Testis (tissue), 3 donors: ENCODE measurements around the gene ZC3H18. TPM values are rescaled to one million over a fixed set of nuclear protein-coding genes. Genes with fewer than 3 reads are reported as not detected.

Experiments used
- DNase-seq: peaks from one replicate; pipeline ENCODE4 v3.0.0-alpha.2; 2019
- H3K27ac ChIP-seq, 2 donors: fragments of 200-600 bp; sonication (generic); one replicate each; pipeline ENCODE4 v1.5.1; 2019
- H3K27me3 ChIP-seq: fragments of 200-600 bp; sonication (generic); one replicate; pipeline ENCODE4 v1.5.1; 2019
- H3K36me3 ChIP-seq: fragments of 200-600 bp; sonication (generic); one replicate; pipeline ENCODE4 v1.5.1; 2017; ENCODE audit warnings: low read depth; ENCODE audit errors: missing control alignments
- H3K4me1 ChIP-seq: fragments of 200-600 bp; sonication (generic); one replicate; pipeline ENCODE4 v1.5.1; 2019
- H3K4me3 ChIP-seq, 2 donors: fragments of 200-600 bp; sonication (generic); one replicate each; pipeline ENCODE4 v1.5.1; 2017 to 2019
- H3K9me3 ChIP-seq: fragments of 200-600 bp; sonication (generic); one replicate; pipeline ENCODE4 v1.5.1; 2017
- POLR2A ChIP-seq: fragments of 450-650 bp; IDR thresholded peaks from one replicate; pipeline ENCODE4 v1.6.1; 2017; ENCODE audit warnings: antibody characterized with exemption, mild to moderate bottlenecking, moderate library complexity
- WGBS, 2 donors: methylation state at CpG; one replicate each; pipeline ENCODE4 v1.1.5; 2018; 5-methylcytosine and 5-hydroxymethylcytosine counted together
- intact Hi-C: fragments of 100-400 bp; cut with DNase I; formaldehyde crosslinking; loops from one replicate; pipeline ENCODE4 v1.15.1; 2023; ENCODE audit warnings: low total_unique reads
- polyA plus RNA-seq: library from polyadenylated mRNA; stranded (reverse); fragments of 350-450 nt; fragmentation: Illumina TruSeq; extraction: RNeasy Lipid Tissue Mini Kit (QIAGEN cat#74804); gene quantifications from one replicate; pipeline ENCODE4 v1.2.3, GENCODE V29; 2014; ENCODE audit warnings: low read depth, low replicate concordance; ENCODE audit not compliant: insufficient read depth
- total RNA-seq, 2 donors: library from RNA; depleted of rRNA; stranded (reverse); fragments of >200 nt; gene quantifications; one replicate each; pipeline ENCODE4 v1.2.3, GENCODE V29; 2016
- TF ChIP-seq, protein P1 (sequence below), 3 experiments: fragments of 450-650 bp in 2 of 3; fragments of 200-600 bp in 1 of 3; sonication (generic) in 1 of 3; IDR thresholded peaks; one replicate each; pipeline ENCODE4 v1.5.1; 2016 to 2019; ENCODE audit warnings: antibody characterized with exemption in 3 of 3, mild to moderate bottlenecking in 2 of 3, moderate library complexity in 1 of 3

ZC3H18 gene
- total and polyA plus RNA-seq, 3 donors from 2014 or later, result 53.8 to 63.7 (median 59.6) TPM

DNA sequence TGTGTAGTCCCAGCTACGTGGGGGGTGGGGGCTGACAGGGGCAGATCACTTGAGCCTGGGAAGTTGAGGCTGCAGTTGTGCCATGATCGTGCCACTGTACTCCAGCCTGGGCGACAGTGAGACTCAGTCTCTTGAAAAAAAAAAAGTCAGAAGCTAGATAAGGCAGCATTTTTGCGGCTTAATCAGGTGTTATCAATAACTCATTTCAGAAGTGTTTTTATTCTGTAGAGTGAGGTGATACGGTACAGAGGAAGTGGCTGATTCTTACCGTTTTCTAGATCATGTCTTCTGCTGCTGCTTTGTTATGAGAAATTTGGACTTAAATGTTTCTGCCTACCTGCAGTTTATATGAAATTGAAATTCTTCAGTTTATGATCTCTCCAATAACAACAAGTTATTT lies 18.6 kb downstream of the ZC3H18 start:
- Histone ChIP-seq H3K4me1 (no peaks in the 10 kb centered on the region), H3K9me3 (no peaks in the 10 kb centered on the region), H3K27me3 (no peaks in the 10 kb centered on the region), H3K4me3 (no peak overlapping the region), H3K36me3 (no peaks in the 10 kb centered on the region), H3K27ac (no peak overlapping the region)
- DNase-seq, result no peak
- intact Hi-C loops, result no loop called here
- TF ChIP-seq POLR2A, result no peak
- TF ChIP-seq, protein P1, sequence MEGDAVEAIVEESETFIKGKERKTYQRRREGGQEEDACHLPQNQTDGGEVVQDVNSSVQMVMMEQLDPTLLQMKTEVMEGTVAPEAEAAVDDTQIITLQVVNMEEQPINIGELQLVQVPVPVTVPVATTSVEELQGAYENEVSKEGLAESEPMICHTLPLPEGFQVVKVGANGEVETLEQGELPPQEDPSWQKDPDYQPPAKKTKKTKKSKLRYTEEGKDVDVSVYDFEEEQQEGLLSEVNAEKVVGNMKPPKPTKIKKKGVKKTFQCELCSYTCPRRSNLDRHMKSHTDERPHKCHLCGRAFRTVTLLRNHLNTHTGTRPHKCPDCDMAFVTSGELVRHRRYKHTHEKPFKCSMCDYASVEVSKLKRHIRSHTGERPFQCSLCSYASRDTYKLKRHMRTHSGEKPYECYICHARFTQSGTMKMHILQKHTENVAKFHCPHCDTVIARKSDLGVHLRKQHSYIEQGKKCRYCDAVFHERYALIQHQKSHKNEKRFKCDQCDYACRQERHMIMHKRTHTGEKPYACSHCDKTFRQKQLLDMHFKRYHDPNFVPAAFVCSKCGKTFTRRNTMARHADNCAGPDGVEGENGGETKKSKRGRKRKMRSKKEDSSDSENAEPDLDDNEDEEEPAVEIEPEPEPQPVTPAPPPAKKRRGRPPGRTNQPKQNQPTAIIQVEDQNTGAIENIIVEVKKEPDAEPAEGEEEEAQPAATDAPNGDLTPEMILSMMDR (IDR thresholded peaks at IDR 0.05), result no peak
- 83 to 89% methylated on average over 6 of the region's 6 CpGs for WGBS, 2 donors

DNA sequence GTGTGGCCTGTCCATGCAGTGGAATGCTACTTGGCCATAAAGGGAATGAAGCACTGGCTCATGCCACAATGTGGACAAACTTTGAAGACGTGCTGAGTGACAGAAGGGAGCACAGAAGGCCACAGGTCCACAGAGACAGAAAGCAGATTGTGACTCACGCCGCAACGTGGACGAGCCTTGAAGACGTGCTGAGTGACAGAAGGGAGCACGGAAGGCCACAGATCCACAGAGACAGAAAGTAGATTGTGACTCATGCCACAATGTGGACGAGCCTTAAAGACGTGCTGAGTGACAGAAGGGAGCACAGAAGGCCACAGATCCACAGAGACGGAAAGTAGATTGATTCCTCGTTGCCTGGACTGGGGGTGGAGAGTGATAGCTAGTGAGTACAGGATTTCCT lies 19.2 kb downstream of the ZC3H18 start:
- intact Hi-C loops, result no loop called here
- no peak for DNase-seq
- Histone ChIP-seq H3K4me1 (no peaks in the 10 kb centered on the region), H3K4me3 (no peak overlapping the region), H3K36me3 (no peaks in the 10 kb centered on the region), H3K27me3 (no peaks in the 10 kb centered on the region), H3K27ac (no peak overlapping the region), H3K9me3 (no peaks in the 10 kb centered on the region)
- WGBS, 2 donors, result 91 to 92% methylated on average over 11 of the region's 11 CpGs
- TF ChIP-seq, protein P1 (IDR thresholded peaks at IDR 0.05), result no peak
- no peak for TF ChIP-seq POLR2A

DNA sequence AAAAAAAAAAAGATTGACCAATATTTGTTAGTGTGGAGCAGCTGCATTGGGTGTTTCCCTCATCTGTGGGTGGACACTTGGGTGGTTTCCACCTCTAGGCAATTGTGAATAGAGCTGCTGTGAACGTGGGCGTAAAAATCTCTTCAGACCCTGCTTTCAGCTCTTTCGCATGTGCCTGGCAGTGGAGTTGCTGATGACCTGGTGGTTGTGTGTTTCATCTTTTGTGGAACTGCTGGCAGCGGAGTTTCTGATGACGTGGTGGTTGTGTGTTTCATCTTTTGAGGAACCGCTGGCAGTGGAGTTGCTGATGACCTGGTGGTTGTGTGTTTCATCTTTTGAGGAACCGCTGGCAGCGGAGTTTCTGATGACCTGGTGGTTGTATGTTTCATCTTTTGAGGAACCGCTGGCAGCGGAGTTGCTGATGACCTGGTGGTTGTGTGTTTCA lies 21.4 kb downstream of the ZC3H18 start:
- no peaks in the 10 kb centered on the region for H3K36me3 ChIP-seq
- 82% methylated on average over 10 of the region's 10 CpGs for WGBS, 2 donors
- no peaks in the 10 kb centered on the region for H3K9me3 ChIP-seq
- H3K4me1 ChIP-seq, result no peaks in the 10 kb centered on the region
- no peak overlapping the region for H3K4me3 ChIP-seq
- TF ChIP-seq, protein P1 (IDR thresholded peaks at IDR 0.05), result no peak
- no peak for TF ChIP-seq POLR2A
- no peak overlapping the region for H3K27ac ChIP-seq
- intact Hi-C loops, result no loop called here
- no peaks in the 10 kb centered on the region for H3K27me3 ChIP-seq
- DNase-seq, result peak; percentile 40

DNA sequence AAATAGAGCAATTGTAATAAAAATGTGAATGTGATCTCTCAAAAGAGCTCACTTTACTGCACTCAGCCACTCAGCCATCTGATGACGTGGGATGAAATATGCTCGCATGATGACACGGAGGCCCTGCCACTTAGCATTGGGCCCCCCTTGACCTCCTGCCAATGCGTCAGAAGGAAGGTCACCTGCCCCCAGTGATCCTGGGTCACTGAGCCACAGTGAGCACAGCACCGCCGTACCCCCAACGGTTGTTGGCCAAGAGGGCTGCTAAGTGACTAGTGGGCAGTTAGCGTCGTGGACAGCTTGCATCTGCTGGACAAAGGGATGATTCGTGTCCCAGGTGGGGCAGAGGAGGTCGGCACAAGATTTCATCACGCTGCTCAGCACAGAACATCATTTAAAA lies 22.9 kb downstream of the ZC3H18 start:
- WGBS, 2 donors, result 90 to 94% methylated on average over 12 of the region's 12 CpGs
- H3K36me3 ChIP-seq, result no peaks in the 10 kb centered on the region
- no peak for DNase-seq
- H3K4me3 ChIP-seq, result no peak overlapping the region
- H3K4me1 ChIP-seq, result no peaks in the 10 kb centered on the region
- intact Hi-C loops, result no loop called here
- H3K27ac ChIP-seq, result no peak overlapping the region
- H3K27me3 ChIP-seq, result no peaks in the 10 kb centered on the region
- no peaks in the 10 kb centered on the region for H3K9me3 ChIP-seq
- no peak for TF ChIP-seq POLR2A
- TF ChIP-seq, protein P1 (IDR thresholded peaks at IDR 0.05), result no peak

DNA sequence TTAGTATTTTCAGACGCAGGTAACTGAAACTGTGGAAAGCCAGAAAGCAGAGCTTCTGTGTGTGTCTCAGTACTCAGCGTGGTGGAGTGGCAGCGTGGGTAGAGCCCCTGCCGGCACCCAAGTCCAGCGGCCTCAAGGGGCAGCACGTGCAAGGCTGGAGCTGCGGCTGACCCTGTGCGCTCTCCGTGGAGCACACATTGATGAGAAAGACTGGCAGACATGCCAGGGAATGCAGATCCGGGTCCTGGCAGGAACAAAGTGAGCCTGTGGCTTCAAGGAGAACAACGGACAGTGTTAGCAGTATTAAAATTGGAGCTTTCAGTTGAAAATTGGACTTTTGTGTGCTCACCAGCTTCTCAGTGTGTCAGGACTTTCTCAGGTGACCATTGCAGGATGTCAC lies 23.3 kb downstream of the ZC3H18 start:
- Histone ChIP-seq H3K9me3 (no peaks in the 10 kb centered on the region), H3K36me3 (no peaks in the 10 kb centered on the region), H3K27ac (no peak overlapping the region), H3K4me1 (no peaks in the 10 kb centered on the region), H3K27me3 (no peaks in the 10 kb centered on the region), H3K4me3 (no peak overlapping the region)
- TF ChIP-seq POLR2A, result no peak
- TF ChIP-seq, protein P1 (IDR thresholded peaks at IDR 0.05), result no peak
- intact Hi-C loops, result no loop called here
- 77 to 86% methylated on average over 11 of the region's 11 CpGs for WGBS, 2 donors
- DNase-seq, result no peak
